ENCODE results near the gene NR2F1-AS1. TPM values are rescaled to one million over a fixed set of nuclear protein-coding genes. Genes with fewer than 3 reads are reported as not detected.

The NR2F1-AS1 gene
- total and polyA plus RNA-seq, 2 experiments from 2014 or later, result 0.59 to 4.5 TPM

DNA sequence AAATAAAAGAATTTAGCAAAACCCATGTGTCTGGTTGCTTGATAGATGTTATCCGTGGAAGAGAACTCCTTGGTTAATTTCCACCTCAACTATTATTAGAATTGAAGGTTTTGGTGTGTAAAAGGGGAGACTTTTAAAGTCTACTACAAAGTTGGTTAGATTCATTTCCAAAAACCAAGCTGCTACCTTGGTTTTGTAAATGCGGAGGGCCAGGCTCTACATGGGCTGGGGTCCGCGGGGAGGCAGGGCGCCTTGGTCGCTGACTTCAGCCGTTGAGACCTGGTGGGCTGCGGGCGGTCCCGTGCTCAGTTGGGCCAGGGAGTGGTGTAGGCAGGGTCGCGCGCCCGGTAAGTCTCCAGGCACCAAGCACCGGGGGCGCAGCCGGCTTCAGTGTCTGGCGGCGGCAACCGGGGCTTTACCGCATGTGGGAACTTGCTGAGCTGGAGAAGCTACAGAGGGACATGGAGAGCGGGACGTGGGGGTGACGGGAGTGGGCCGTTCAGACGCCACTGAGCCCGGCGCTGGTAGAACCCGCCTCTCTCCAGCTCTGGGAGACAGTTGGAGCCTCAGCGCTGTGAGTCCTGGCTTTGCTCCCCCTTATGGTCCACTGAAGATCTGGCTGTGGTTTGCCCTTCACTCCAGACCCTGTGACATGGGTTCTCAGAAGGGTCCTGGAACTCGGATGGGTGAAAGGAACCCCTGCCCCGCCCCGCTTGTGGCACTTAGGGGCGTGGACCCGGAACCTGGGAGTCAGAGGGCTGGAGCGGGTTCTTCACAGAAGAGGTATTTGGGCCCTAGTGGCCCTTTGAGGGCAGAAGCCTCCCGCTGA is 13.8 kb upstream of the NR2F1-AS1 start:
- H3K27ac ChIP-seq (ENCODE audit: low read depth), result no peak overlapping the region
- peak; percentile 53 for DNase-seq (ENCODE audit: low spot score)
- TF ChIP-seq EZH2 (IDR thresholded peaks at IDR 0.05; ENCODE audit: low read depth, unreplicated experiment), result peak; percentile 86
- TF ChIP-seq STAT1 (IDR thresholded peaks at IDR 0.05; ENCODE audit: unreplicated experiment), result no peak
- peak; percentile 97 for TF ChIP-seq EZH2phosphoT487 (IDR thresholded peaks at IDR 0.05; ENCODE audit: unreplicated experiment)
- TF ChIP-seq CTCF (conservative IDR thresholded peaks at IDR 0.05; ENCODE audit: low read depth in 2 of 2), result peak in 1 of 2 experiments; percentile 17; a peak in 1 of 4 replicates
- H3K9me2 ChIP-seq (ENCODE audit: insufficient read depth), result no peaks in the 10 kb centered on the region
- Mint-ChIP-seq H3K27ac (no peak overlapping the region), H3K4me1 (peaks cover 29% of the 10 kb centered on the region), H3K9me3 (no peaks in the 10 kb centered on the region; the same call in 2 of the 3 replicates), H3K27me3 (ENCODE audit: insufficient read depth, low read depth, poor library complexity) (peaks cover 23% of the 10 kb centered on the region), H3K4me3 (peak overlapping the region; percentile 65), H3K36me3 (ENCODE audit: low read depth) (no peaks in the 10 kb centered on the region)
- H3K4me1 ChIP-seq (ENCODE audit: insufficient read depth), result peaks cover 56% of the 10 kb centered on the region
- no peaks in the 10 kb centered on the region for H3K79me2 ChIP-seq (replicated peaks; ENCODE audit: insufficient read depth)
- ATAC-seq, result peak; percentile 24
- H3K4me3 ChIP-seq, result peak overlapping the region; percentile 48
- H3F3A ChIP-seq (replicated peaks; ENCODE audit: low read depth), result peaks cover 43% of the 10 kb centered on the region
- peak overlapping the region; percentile 81 for H3K4me2 ChIP-seq
- H4K20me1 ChIP-seq (replicated peaks; ENCODE audit: insufficient read depth), result peaks cover 56% of the 10 kb centered on the region
- H2AFZ ChIP-seq, result 0 out of 2 replicates have a peak overlapping the region, but pooled peaks have one; percentile 43
- peaks cover 100% of the 10 kb centered on the region for H3K27me3 ChIP-seq (ENCODE audit: insufficient read depth)
- no peaks in the 10 kb centered on the region; the same call in 1 of the 2 replicates for H3K36me3 ChIP-seq (ENCODE audit: insufficient read depth)

DNA sequence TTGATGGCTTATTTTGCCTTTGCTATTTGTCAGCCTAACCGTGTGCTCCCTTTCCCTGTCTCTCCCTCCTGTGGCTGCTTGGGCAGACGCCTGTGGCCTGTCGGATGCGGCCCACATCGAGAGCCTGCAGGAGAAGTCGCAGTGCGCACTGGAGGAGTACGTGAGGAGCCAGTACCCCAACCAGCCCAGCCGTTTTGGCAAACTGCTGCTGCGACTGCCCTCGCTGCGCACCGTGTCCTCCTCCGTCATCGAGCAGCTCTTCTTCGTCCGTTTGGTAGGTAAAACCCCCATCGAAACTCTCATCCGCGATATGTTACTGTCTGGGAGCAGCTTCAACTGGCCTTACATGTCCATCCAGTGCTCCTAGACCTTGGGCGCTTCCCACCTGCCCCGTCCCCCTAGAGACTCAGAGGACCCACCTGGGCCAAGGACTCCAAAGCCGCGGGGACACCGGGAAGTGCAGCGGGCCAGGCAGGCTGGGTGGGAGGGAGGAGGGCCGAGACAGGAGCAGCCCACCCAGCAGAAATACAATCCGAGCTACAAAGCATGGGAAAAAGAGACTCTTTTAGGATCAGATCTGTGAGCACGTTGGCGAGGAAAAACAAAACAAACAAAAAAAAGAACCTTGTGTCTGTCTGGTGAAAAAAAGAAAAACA is 12.6 kb upstream of the NR2F1-AS1 start:
- Histone ChIP-seq H3K27me3 (ENCODE audit: insufficient read depth) (peaks cover 100% of the 10 kb centered on the region), H4K20me1 (replicated peaks; ENCODE audit: insufficient read depth) (peaks cover 53% of the 10 kb centered on the region), H3K27ac (ENCODE audit: low read depth) (no peak overlapping the region), H3K4me1 (ENCODE audit: insufficient read depth) (peaks cover 44% of the 10 kb centered on the region), H3K79me2 (replicated peaks; ENCODE audit: insufficient read depth) (no peaks in the 10 kb centered on the region), H2AFZ (no peak overlapping the region), H3K36me3 (ENCODE audit: insufficient read depth) (no peaks in the 10 kb centered on the region; the same call in 1 of the 2 replicates), H3K4me3 (peak overlapping the region; percentile 31; the same call in 1 of the 2 replicates), H3F3A (replicated peaks; ENCODE audit: low read depth) (peaks cover 51% of the 10 kb centered on the region), H3K9me2 (ENCODE audit: insufficient read depth) (no peaks in the 10 kb centered on the region), H3K4me2 (peak overlapping the region; percentile 68)
- Mint-ChIP-seq H3K4me3 (peak overlapping the region; percentile 28; the same call in 1 of the 3 replicates), H3K36me3 (ENCODE audit: low read depth) (no peaks in the 10 kb centered on the region; the same call in 2 of the 3 replicates), H3K9me3 (peaks cover 4% of the 10 kb centered on the region; the same call in 2 of the 3 replicates), H3K27me3 (ENCODE audit: insufficient read depth, low read depth, poor library complexity) (peaks cover 35% of the 10 kb centered on the region), H3K27ac (no peak overlapping the region), H3K4me1 (peaks cover 33% of the 10 kb centered on the region)
- TF ChIP-seq JUNB (IDR thresholded peaks at IDR 0.05; ENCODE audit: unreplicated experiment) (no peak), EZH2 (IDR thresholded peaks at IDR 0.05; ENCODE audit: low read depth, unreplicated experiment) (peak; percentile 93), STAT1 (IDR thresholded peaks at IDR 0.05; ENCODE audit: unreplicated experiment) (no peak), ZNF331 (CRISPR knock-in tag; IDR thresholded peaks at IDR 0.05; ENCODE audit: low read depth) (no peak), CTCF (conservative IDR thresholded peaks at IDR 0.05; ENCODE audit: low read depth in 2 of 2) (no peak), EZH2phosphoT487 (IDR thresholded peaks at IDR 0.05; ENCODE audit: unreplicated experiment) (peak; percentile 95)
- TF ChIP-seq, protein P1, sequence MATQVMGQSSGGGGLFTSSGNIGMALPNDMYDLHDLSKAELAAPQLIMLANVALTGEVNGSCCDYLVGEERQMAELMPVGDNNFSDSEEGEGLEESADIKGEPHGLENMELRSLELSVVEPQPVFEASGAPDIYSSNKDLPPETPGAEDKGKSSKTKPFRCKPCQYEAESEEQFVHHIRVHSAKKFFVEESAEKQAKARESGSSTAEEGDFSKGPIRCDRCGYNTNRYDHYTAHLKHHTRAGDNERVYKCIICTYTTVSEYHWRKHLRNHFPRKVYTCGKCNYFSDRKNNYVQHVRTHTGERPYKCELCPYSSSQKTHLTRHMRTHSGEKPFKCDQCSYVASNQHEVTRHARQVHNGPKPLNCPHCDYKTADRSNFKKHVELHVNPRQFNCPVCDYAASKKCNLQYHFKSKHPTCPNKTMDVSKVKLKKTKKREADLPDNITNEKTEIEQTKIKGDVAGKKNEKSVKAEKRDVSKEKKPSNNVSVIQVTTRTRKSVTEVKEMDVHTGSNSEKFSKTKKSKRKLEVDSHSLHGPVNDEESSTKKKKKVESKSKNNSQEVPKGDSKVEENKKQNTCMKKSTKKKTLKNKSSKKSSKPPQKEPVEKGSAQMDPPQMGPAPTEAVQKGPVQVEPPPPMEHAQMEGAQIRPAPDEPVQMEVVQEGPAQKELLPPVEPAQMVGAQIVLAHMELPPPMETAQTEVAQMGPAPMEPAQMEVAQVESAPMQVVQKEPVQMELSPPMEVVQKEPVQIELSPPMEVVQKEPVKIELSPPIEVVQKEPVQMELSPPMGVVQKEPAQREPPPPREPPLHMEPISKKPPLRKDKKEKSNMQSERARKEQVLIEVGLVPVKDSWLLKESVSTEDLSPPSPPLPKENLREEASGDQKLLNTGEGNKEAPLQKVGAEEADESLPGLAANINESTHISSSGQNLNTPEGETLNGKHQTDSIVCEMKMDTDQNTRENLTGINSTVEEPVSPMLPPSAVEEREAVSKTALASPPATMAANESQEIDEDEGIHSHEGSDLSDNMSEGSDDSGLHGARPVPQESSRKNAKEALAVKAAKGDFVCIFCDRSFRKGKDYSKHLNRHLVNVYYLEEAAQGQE (IDR thresholded peaks at IDR 0.05; ENCODE audit: unreplicated experiment), result no peak
- DNase-seq (ENCODE audit: low spot score) (peak; percentile 62), ATAC-seq (peak; percentile 6)
